GM12892 (cell line): Measurements from ENCODE around the gene SIRT4.

Source experiments
- POLR2A ChIP-seq: IDR thresholded peaks from 2 replicates; pipeline ENCODE4 v1.6.1; 2011; ENCODE audit warnings: low read depth, low read length, control low read depth
- POLR2AphosphoS5 ChIP-seq: IDR thresholded peaks from 2 replicates; pipeline ENCODE4 v1.6.1; 2011; ENCODE audit warnings: low read depth, low read length, control low read depth
- TAF1 ChIP-seq: IDR thresholded peaks from 2 replicates; pipeline ENCODE4 v1.6.1; 2011; ENCODE audit warnings: low read depth, mild to moderate bottlenecking, control low read depth, low read length, borderline replicate concordance

GRCh38 chr12:120314220-120314619 is 12.1 kb downstream of the SIRT4 start:
- TF ChIP-seq POLR2A (no peak), TAF1 (no peak), POLR2AphosphoS5 (no peak)
